AG10803 (cell line): ENCODE data around the gene DLGAP1.

Experiments used
- DNase-seq: peaks from one replicate; pipeline ENCODE4 v3.0.0; 2010; ENCODE audit warnings: low read depth
- H3K4me3 ChIP-seq: 2 replicates; pipeline ENCODE4 v1.5.1; 2011; ENCODE audit warnings: mild to moderate bottlenecking, low read length, control low read depth
- CTCF ChIP-seq: conservative IDR thresholded peaks from 2 replicates; pipeline ENCODE4 v1.5.1; 2011; ENCODE audit warnings: mild to moderate bottlenecking, low read length, control low read depth, inconsistent platforms

Gene DLGAP1

GRCh38 chr18:4236940-4237663 lies 218.0 kb downstream of the DLGAP1 start:
- DNase-seq, result no peak
- TF ChIP-seq CTCF, result no peak
- no peak overlapping the region for H3K4me3 ChIP-seq

- no peak overlapping the region for H3K4me3 ChIP-seq
- no peak for TF ChIP-seq CTCF
- DNase-seq, result no peak
These were observed 221.6 kb downstream of the DLGAP1 start for GRCh38 chr18:4233468-4233867.

- H3K4me3 ChIP-seq, result no peak overlapping the region
- no peak for DNase-seq
- no peak for TF ChIP-seq CTCF
These were observed 222.5 kb downstream of the DLGAP1 start for GRCh38 chr18:4232656-4233055.

GRCh38 chr18:4231260-4231659 lies 223.8 kb downstream of the DLGAP1 start:
- no peak for DNase-seq
- no peak for TF ChIP-seq CTCF
- H3K4me3 ChIP-seq, result no peak overlapping the region

- no peak overlapping the region for H3K4me3 ChIP-seq
- no peak for DNase-seq
- no peak for TF ChIP-seq CTCF
These were observed 224.5 kb downstream of the DLGAP1 start for GRCh38 chr18:4230450-4231168.

- TF ChIP-seq CTCF, result no peak
- no peak for DNase-seq
- H3K4me3 ChIP-seq, result no peak overlapping the region
These were observed 230.9 kb downstream of the DLGAP1 start for GRCh38 chr18:4224031-4224704.
